GM12878 (cell line): Measurements from ENCODE around the gene ERP27. TPM values are rescaled to one million over a fixed set of nuclear protein-coding genes. Genes with fewer than 3 reads are reported as not detected.

Experiments used
- ATAC-seq: fragments of 200-7000 bp; cut with Tn5 transposase; 3 replicates; pipeline ENCODE4 v1.9.1; 2020; ENCODE audit warnings: mild to moderate bottlenecking, moderate library complexity
- BruUV-seq: library from RNA; stranded (reverse); fragments of 400-500 nt; replicated peaks from 2 replicates; lab custom pipeline; 2021; lab: Mats Ljungman, UMichigan
- CTCF ChIA-PET: fragments of 300-600 bp; sonication (Branson Sonifier 250); formaldehyde crosslinking; extraction: SDS; loops from one replicate; lab custom pipeline; 2021; ENCODE audit warnings: inconsistent platforms; lab: Yijun Ruan, JAX
- POLR2A ChIA-PET: fragments of 350-600 bp; formaldehyde crosslinking; extraction: SDS; loops from one replicate; lab custom pipeline; 2021; ENCODE audit warnings: inconsistent platforms; lab: Charles Lee
- RAD21 ChIA-PET: fragments of 300-600 bp; sonication (Branson Sonifier 250); formaldehyde crosslinking; loops from one replicate; lab custom pipeline; 2023; ENCODE audit warnings: antibody characterized with exemption; ENCODE audit not compliant: unreplicated experiment; lab: Charles Lee
- SMC1A ChIA-PET: fragments of 300-600 bp; sonication (Branson Sonifier 250); formaldehyde crosslinking; loops from one replicate; lab custom pipeline; 2023; ENCODE audit not compliant: unreplicated experiment, uncharacterized antibody; lab: Charles Lee
- DNase-seq: peaks from one replicate; pipeline ENCODE4 v3.0.0-alpha.2; 2011; ENCODE audit warnings: low read depth, low spot score
- FAIRE-seq: peaks from 3 replicates; lab custom pipeline; 2011; peaks lifted over from hg19 to GRCh38; lab: Jason Lieb, UNC
- H2AFZ ChIP-seq: 2 replicates; pipeline ENCODE4 v1.6.0; 2011; ENCODE audit warnings: low read depth, low read length, control low read depth; ENCODE audit not compliant: control insufficient read depth
- H3K27ac ChIP-seq: 2 replicates; pipeline ENCODE4 v1.5.1; 2011; ENCODE audit warnings: control low read depth; ENCODE audit not compliant: control insufficient read depth, insufficient read depth
- H3K27me3 ChIP-seq, 2 experiments: replicated peaks in 1 of 2; 2 replicates each; pipeline versions ENCODE4 v1.6.0 to v1.6.1; 2011; ENCODE audit warnings: low read length in 1 of 2; ENCODE audit not compliant: control insufficient read depth in 2 of 2, insufficient read depth in 2 of 2
- H3K36me3 ChIP-seq, 2 experiments: 2 replicates each; pipeline ENCODE4 v1.5.1; 2011; ENCODE audit warnings: low read length in 1 of 2; ENCODE audit not compliant: control insufficient read depth in 2 of 2, insufficient read depth in 2 of 2
- H3K4me1 ChIP-seq: 2 replicates; pipeline ENCODE4 v1.6.1; 2011; ENCODE audit warnings: mild to moderate bottlenecking, low read length, moderate library complexity, mixed read lengths; ENCODE audit not compliant: control insufficient read depth, insufficient read depth
- H3K4me2 ChIP-seq: 2 replicates; pipeline ENCODE4 v1.6.0; 2011; ENCODE audit warnings: control low read depth; ENCODE audit not compliant: control insufficient read depth, insufficient read depth
- H3K4me3 ChIP-seq: fragments of 200-600 bp; sonication (generic); 2 replicates; pipeline ENCODE4 v1.5.1; 2016
- H3K79me2 ChIP-seq: 2 replicates; pipeline ENCODE4 v1.6.0; 2011; ENCODE audit warnings: low read length; ENCODE audit not compliant: control insufficient read depth, insufficient read depth
- H3K9ac ChIP-seq: 2 replicates; pipeline ENCODE4 v1.8.0; 2011; ENCODE audit warnings: low read length, control low read depth, mixed read lengths; ENCODE audit not compliant: control insufficient read depth, insufficient read depth
- H3K9me3 ChIP-seq: replicated peaks from 3 replicates; pipeline ENCODE4 v1.5.1; 2011; ENCODE audit warnings: mild to moderate bottlenecking, low read length; ENCODE audit not compliant: control insufficient read depth, insufficient read depth
- H4K20me1 ChIP-seq: 2 replicates; pipeline ENCODE4 v1.6.0; 2011; ENCODE audit not compliant: control insufficient read depth, insufficient read depth
- CEBPB ChIP-seq, 2 experiments: fragments of 150-350 bp in 1 of 2; IDR thresholded peaks; 2 replicates each; pipeline ENCODE4 v1.6.1; 2012 to 2014; ENCODE audit warnings: low read depth in 2 of 2, low read length in 2 of 2, borderline replicate concordance in 1 of 2, inconsistent platforms in 1 of 2
- CHD2 ChIP-seq: IDR thresholded peaks from 2 replicates; pipeline ENCODE4 v1.6.1; 2011; ENCODE audit warnings: low read depth, low read length, improper control_type of control experiment, borderline replicate concordance
- HDAC2 ChIP-seq: fragments of 200-600 bp; sonication (generic); IDR thresholded peaks from 2 replicates; pipeline ENCODE4 v1.6.1; 2017
- POLR2AphosphoS5 ChIP-seq: IDR thresholded peaks from 2 replicates; pipeline ENCODE4 v1.6.1; 2011; ENCODE audit warnings: mild to moderate bottlenecking, low read length, inconsistent platforms
- RUNX3 ChIP-seq: IDR thresholded peaks from 2 replicates; pipeline ENCODE4 v1.6.1; 2012; ENCODE audit warnings: low read length, inconsistent platforms
- TCF12 ChIP-seq: IDR thresholded peaks from 2 replicates; pipeline ENCODE4 v1.6.1; 2011; ENCODE audit warnings: low read depth, mild to moderate bottlenecking, low read length
- ZSCAN29 ChIP-seq: fragments of 450-650 bp; IDR thresholded peaks from 2 replicates; pipeline ENCODE4 v1.6.1; 2017; ENCODE audit warnings: mild to moderate bottlenecking, moderate library complexity
- WGBS: methylation state at CpG from one replicate; pipeline ENCODE4 v1.1.6; 2016; ENCODE audit warnings: low lambda C conversion rate; ENCODE audit not compliant: insufficient replicate concordance, insufficient coverage; ENCODE audit errors: missing lambda C conversion rate; 5-methylcytosine and 5-hydroxymethylcytosine counted together
- in situ Hi-C: fragments of 300-500 bp; cut with MboI; formaldehyde crosslinking; loops from 9 replicates; pipeline ENCODE4 v1.14.3; 2018; ENCODE audit warnings: mixed read lengths
- intact Hi-C: fragments of 100-400 bp; cut with micrococcal nuclease; formaldehyde crosslinking; loops from one replicate; pipeline ENCODE4 v1.14.2; 2022; ENCODE audit not compliant: unreplicated experiment
- polyA plus RNA-seq, 11 experiments: library from polyadenylated mRNA; depleted of rRNA in 4 of 11; unstranded in 6 of 11; stranded (reverse) in 5 of 11; fragments of >200 nt; fragmentation: Nextera tagmentation in 4 of 11; fragmentation: Illumina TruSeq in 1 of 11; extraction: Ambion mirVana in 4 of 11; extraction: Trizol in 1 of 11; gene quantifications; 1 replicate in 1 of 11; 2 replicates in 10 of 11; pipeline versions ENCODE4 v1.2.1 to v1.2.3, GENCODE V29; 2011 to 2016; ENCODE audit warnings: inconsistent platforms in 2 of 11, missing spikeins in 2 of 11, low read depth in 1 of 11
- total RNA-seq, 4 experiments: library from RNA; depleted of rRNA in 3 of 4; stranded (reverse); fragments of >200 nt in 3 of 4; fragmentation: Illumina TruSeq in 1 of 4; extraction: Trizol in 1 of 4; gene quantifications; 2 replicates each; pipeline versions ENCODE4 v1.2.1 to v1.2.3, GENCODE V29; 2013 to 2021
- TF ChIP-seq, protein P1 (sequence below): IDR thresholded peaks from 2 replicates; pipeline ENCODE4 v1.6.1; 2011; ENCODE audit warnings: low read depth, mild to moderate bottlenecking, low read length, moderate library complexity, borderline replicate concordance; ENCODE audit errors: extremely low read depth

Gene ERP27
- total and polyA plus RNA-seq, 10 of the 15 experiments (the other 5 are each of a cell fraction or from before 2014, with no cell fraction given) = 0.91 to 2.4 (median 1.4) TPM

DNA sequence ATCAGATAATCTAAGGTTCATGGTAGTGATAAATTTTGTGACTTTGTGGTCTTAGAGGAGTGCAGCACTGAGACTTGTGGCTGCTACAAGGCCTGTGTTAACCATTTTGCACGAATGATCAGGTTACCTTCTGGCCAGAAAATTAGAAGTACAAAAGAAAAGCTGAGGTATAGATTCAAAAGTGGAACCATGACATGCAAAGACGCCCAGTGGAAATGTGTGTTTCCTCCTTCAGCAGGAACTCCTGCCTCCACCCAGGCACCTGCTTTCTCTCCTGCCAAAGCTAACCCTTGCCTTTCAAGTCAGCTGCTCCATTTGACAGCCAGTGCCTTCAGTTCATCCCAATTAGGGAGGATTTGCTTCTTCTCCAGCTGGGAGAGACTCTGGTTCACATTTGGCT, 44.7 kb upstream of the ERP27 start:
- Histone ChIP-seq H3K27me3 (no peaks in the 10 kb centered on the region), H3K36me3 (no peaks in the 10 kb centered on the region), H3K79me2 (no peaks in the 10 kb centered on the region), H3K9me3 (no peaks in the 10 kb centered on the region), H4K20me1 (no peaks in the 10 kb centered on the region), H3K4me1 (peaks cover 11% of the 10 kb centered on the region), H3K9ac (no peak overlapping the region), H3K4me3 (no peak overlapping the region), H3K27ac (no peak overlapping the region), H3K4me2 (peak overlapping the region; percentile 71; the same call in 1 of the 2 replicates), H2AFZ (peak overlapping the region; percentile 70)
- intact Hi-C loops (no loop called here), in situ Hi-C loops (loop anchor here (10.0 kb wide), 1 partner anchor 358 kb away; no protein-coding TSS in a partner anchor)
- CTCF ChIA-PET = interaction anchor here (0.8 to 1.4 kb wide), 4 partner anchors 13 to 131 kb away, joined by 3 to 5 read pairs (median 3); no protein-coding TSS in a partner anchor
- POLR2A ChIA-PET = interaction anchor here (1.0 to 1.6 kb wide), 3 partner anchors 29 to 38 kb away, joined by 3 to 10 read pairs (median 5); no protein-coding TSS in a partner anchor
- WGBS = 4% methylated on average over 2 of the region's 2 CpGs
- BruUV-seq = no TSS peak
- TF ChIP-seq ZSCAN29 (no peak), HDAC2 (no peak), POLR2AphosphoS5 (no peak), CHD2 (no peak), TCF12 (0 out of 2 replicates have a peak, but pooled peaks have one; percentile 22), RUNX3 (peak; percentile 44), CEBPB (IDR thresholded peaks at IDR 0.05; ENCODE audit: borderline replicate concordance in 1 of 2, low read depth in 2 of 2, low read length in 2 of 2) (no peak)
- TF ChIP-seq, protein P1, sequence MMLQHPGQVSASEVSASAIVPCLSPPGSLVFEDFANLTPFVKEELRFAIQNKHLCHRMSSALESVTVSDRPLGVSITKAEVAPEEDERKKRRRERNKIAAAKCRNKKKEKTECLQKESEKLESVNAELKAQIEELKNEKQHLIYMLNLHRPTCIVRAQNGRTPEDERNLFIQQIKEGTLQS = no peak
- ATAC-seq (no peak; the same call in 2 of the 3 replicates), FAIRE-seq (peak; percentile 71), DNase-seq (no peak)
- RAD21 ChIA-PET = interaction anchor here (1.5 kb wide), 1 partner anchor 46 kb away, joined by 3 read pairs; no protein-coding TSS in a partner anchor
- SMC1A ChIA-PET = interaction anchor here (0.7 to 1.2 kb wide), 4 partner anchors 14 to 145 kb away, joined by 3 read pairs; partner anchors contain the start of gene ERP27
